ENCODE measurements around the gene GSTM1.

The GSTM1 gene

GRCh38 chr1:109653306-109653705, 34.3 kb upstream of the GSTM1 start:
- Histone ChIP-seq H3K4me3 (ENCODE audit: insufficient read depth in 1 of 2, low read depth in 1 of 2, low read length in 2 of 2) (no peak overlapping the region), H2BK12ac (ENCODE audit: low read length in 2 of 2) (no peak overlapping the region), H4K8ac (ENCODE audit: low read length) (no peak overlapping the region), H2AFZ (ENCODE audit: low read depth, low read length) (no peak overlapping the region), H2BK5ac (ENCODE audit: low read depth, low read length, poor library complexity, severe bottlenecking) (no peak overlapping the region), H3K27ac (ENCODE audit: low read length, poor library complexity, severe bottlenecking) (no peak overlapping the region), H3K4me1 (ENCODE audit: control insufficient read depth, insufficient read depth, low read depth, low read length) (peaks cover 14% of the 10 kb centered on the region), H3K9ac (ENCODE audit: low read length) (no peak overlapping the region), H3K4me2 (ENCODE audit: low read length, poor library complexity, severe bottlenecking) (no peak overlapping the region), H2BK120ac (ENCODE audit: low read depth, low read length) (no peak overlapping the region), H2AK5ac (ENCODE audit: low read length, severe bottlenecking) (no peak overlapping the region), H3K14ac (ENCODE audit: low read length in 2 of 2) (no peak overlapping the region), H4K91ac (ENCODE audit: low read length) (no peak overlapping the region), H3K27me3 (ENCODE audit: control insufficient read depth in 1 of 2, insufficient read depth in 1 of 2, low read length in 2 of 2) (peaks cover 12% of the 10 kb centered on the region in 2 experiments), H2BK15ac (ENCODE audit: low read depth, poor library complexity, severe bottlenecking) (no peak overlapping the region), H3K9me3 (ENCODE audit: control insufficient read depth, low read length) (no peaks in the 10 kb centered on the region), H3K79me1 (replicated peaks; ENCODE audit: low read length, poor library complexity, severe bottlenecking) (no peaks in the 10 kb centered on the region), H3K4ac (ENCODE audit: low read depth in 1 of 2, low read length in 2 of 2) (no peak overlapping the region), H3K23ac (ENCODE audit: low read length in 2 of 2) (no peak overlapping the region), H3K18ac (ENCODE audit: low read depth in 1 of 2, low read length in 2 of 2) (no peak overlapping the region), H3K36me3 (ENCODE audit: control insufficient read depth in 1 of 2, insufficient read depth in 2 of 2, low read depth in 1 of 2, low read length in 2 of 2) (no peaks in the 10 kb centered on the region)
- no peak for DNase-seq
- 60% methylated on average over 2 of the region's 2 CpGs for WGBS

GRCh38 chr1:109654519-109654918, 33.1 kb upstream of the GSTM1 start:
- Histone ChIP-seq H2AFZ (ENCODE audit: low read depth, low read length) (no peak overlapping the region), H3K4me1 (ENCODE audit: control insufficient read depth, insufficient read depth, low read depth, low read length) (peaks cover 22% of the 10 kb centered on the region), H3K27me3 (ENCODE audit: control insufficient read depth in 1 of 2, insufficient read depth in 1 of 2, low read length in 2 of 2) (peaks cover 12% of the 10 kb centered on the region in 2 experiments), H3K18ac (ENCODE audit: low read depth in 1 of 2, low read length in 2 of 2) (no peak overlapping the region), H4K91ac (ENCODE audit: low read length) (peak overlapping the region; percentile 2), H3K14ac (ENCODE audit: low read length in 2 of 2) (no peak overlapping the region), H2BK5ac (ENCODE audit: low read depth, low read length, poor library complexity, severe bottlenecking) (no peak overlapping the region), H2BK120ac (ENCODE audit: low read depth, low read length) (no peak overlapping the region), H3K23ac (ENCODE audit: low read length in 2 of 2) (no peak overlapping the region), H3K4me3 (ENCODE audit: insufficient read depth in 1 of 2, low read depth in 1 of 2, low read length in 2 of 2) (no peak overlapping the region), H2AK5ac (ENCODE audit: low read length, severe bottlenecking) (no peak overlapping the region), H3K4me2 (ENCODE audit: low read length, poor library complexity, severe bottlenecking) (no peak overlapping the region), H2BK15ac (ENCODE audit: low read depth, poor library complexity, severe bottlenecking) (no peak overlapping the region), H3K9me3 (ENCODE audit: control insufficient read depth, low read length) (no peaks in the 10 kb centered on the region), H3K27ac (ENCODE audit: low read length, poor library complexity, severe bottlenecking) (no peak overlapping the region), H2BK12ac (ENCODE audit: low read length in 2 of 2) (no peak overlapping the region), H3K79me1 (replicated peaks; ENCODE audit: low read length, poor library complexity, severe bottlenecking) (no peaks in the 10 kb centered on the region), H3K36me3 (ENCODE audit: control insufficient read depth in 1 of 2, insufficient read depth in 2 of 2, low read depth in 1 of 2, low read length in 2 of 2) (peaks cover 0 to 7% of the 10 kb centered on the region in 2 experiments), H4K8ac (ENCODE audit: low read length) (no peak overlapping the region), H3K9ac (ENCODE audit: low read length) (no peak overlapping the region), H3K4ac (ENCODE audit: low read depth in 1 of 2, low read length in 2 of 2) (no peak overlapping the region)
- DNase-seq = no peak
- WGBS = 94% methylated on average over 12 of the region's 12 CpGs

- H3K18ac ChIP-seq (ENCODE audit: low read depth in 1 of 2, low read length in 2 of 2) = peak within 1 kb of the TSS; percentile 6 to 95
- peak within 1 kb of the TSS in 1 of 2 experiments; percentile 63 for H3K23ac ChIP-seq (ENCODE audit: low read length in 2 of 2)
- no peak within 1 kb of the TSS for H2AK5ac ChIP-seq (ENCODE audit: low read length, severe bottlenecking)
- H3K14ac ChIP-seq (ENCODE audit: low read length in 2 of 2) = peak within 1 kb of the TSS in 1 of 2 experiments; percentile 89
- H3K27me3 ChIP-seq (ENCODE audit: control insufficient read depth in 1 of 2, insufficient read depth in 1 of 2, low read length in 2 of 2) = peaks cover 12% of the 10 kb centered on the region in 2 experiments
- H2BK5ac ChIP-seq (ENCODE audit: low read depth, low read length, poor library complexity, severe bottlenecking) = no peak within 1 kb of the TSS
- peak within 1 kb of the TSS; percentile 61 for H2BK15ac ChIP-seq (ENCODE audit: low read depth, poor library complexity, severe bottlenecking)
- peak; percentile 90 for DNase-seq
- peak within 1 kb of the TSS; percentile 59 to 76 for H3K4ac ChIP-seq (ENCODE audit: low read depth in 1 of 2, low read length in 2 of 2)
- peak within 1 kb of the TSS; percentile 91 for H2AFZ ChIP-seq (ENCODE audit: low read depth, low read length)
- H3K4me3 ChIP-seq (ENCODE audit: insufficient read depth in 1 of 2, low read depth in 1 of 2, low read length in 2 of 2) = peak within 1 kb of the TSS; percentile 64 to 90
- H4K91ac ChIP-seq (ENCODE audit: low read length) = peak within 1 kb of the TSS; percentile 56
- H4K8ac ChIP-seq (ENCODE audit: low read length) = peak within 1 kb of the TSS; percentile 97
- H3K9me3 ChIP-seq (ENCODE audit: control insufficient read depth, low read length) = no peaks in the 10 kb centered on the region
- H2BK12ac ChIP-seq (ENCODE audit: low read length in 2 of 2) = peak within 1 kb of the TSS in 1 of 2 experiments; percentile 94
- no peaks in the 10 kb centered on the region for H3K79me1 ChIP-seq (replicated peaks; ENCODE audit: low read length, poor library complexity, severe bottlenecking)
- peaks cover 0 to 7% of the 10 kb centered on the region in 2 experiments for H3K36me3 ChIP-seq (ENCODE audit: control insufficient read depth in 1 of 2, insufficient read depth in 2 of 2, low read depth in 1 of 2, low read length in 2 of 2)
- H3K9ac ChIP-seq (ENCODE audit: low read length) = peak within 1 kb of the TSS; percentile 93
- peak within 1 kb of the TSS; percentile 73 for H3K4me2 ChIP-seq (ENCODE audit: low read length, poor library complexity, severe bottlenecking)
- H3K27ac ChIP-seq (ENCODE audit: low read length, poor library complexity, severe bottlenecking) = peak within 1 kb of the TSS; percentile 24
- no peak within 1 kb of the TSS for H2BK120ac ChIP-seq (ENCODE audit: low read depth, low read length)
- H3K4me1 ChIP-seq (ENCODE audit: control insufficient read depth, insufficient read depth, low read depth, low read length) = peaks cover 29% of the 10 kb centered on the region
- WGBS = 6% methylated on average over 52 of the region's 54 CpGs
Observed at GRCh38 chr1:109655615-109656519, 31.8 kb upstream of the GSTM1 start, which contains the start of gene GSTM4. Gene GSTM4 (plus strand): TSS chr1:109656099. CDS start chr1:109656390, 291 bp downstream.

GRCh38 chr1:109657395-109657794, 30.2 kb upstream of the GSTM1 start:
- no peak overlapping the region for H2AFZ ChIP-seq (ENCODE audit: low read depth, low read length)
- no peak overlapping the region for H2BK120ac ChIP-seq (ENCODE audit: low read depth, low read length)
- no peak overlapping the region for H3K18ac ChIP-seq (ENCODE audit: low read depth in 1 of 2, low read length in 2 of 2)
- DNase-seq = no peak
- H2BK12ac ChIP-seq (ENCODE audit: low read length in 2 of 2) = no peak overlapping the region
- peaks cover 29% of the 10 kb centered on the region for H3K4me1 ChIP-seq (ENCODE audit: control insufficient read depth, insufficient read depth, low read depth, low read length)
- no peak overlapping the region for H3K27ac ChIP-seq (ENCODE audit: low read length, poor library complexity, severe bottlenecking)
- no peak overlapping the region for H3K4ac ChIP-seq (ENCODE audit: low read depth in 1 of 2, low read length in 2 of 2)
- no peaks in the 10 kb centered on the region for H3K79me1 ChIP-seq (replicated peaks; ENCODE audit: low read length, poor library complexity, severe bottlenecking)
- H3K4me3 ChIP-seq (ENCODE audit: insufficient read depth in 1 of 2, low read depth in 1 of 2, low read length in 2 of 2) = no peak overlapping the region
- H3K9ac ChIP-seq (ENCODE audit: low read length) = no peak overlapping the region
- H2BK5ac ChIP-seq (ENCODE audit: low read depth, low read length, poor library complexity, severe bottlenecking) = no peak overlapping the region
- H3K27me3 ChIP-seq (ENCODE audit: control insufficient read depth in 1 of 2, insufficient read depth in 1 of 2, low read length in 2 of 2) = peaks cover 0 to 4% of the 10 kb centered on the region in 2 experiments
- no peak overlapping the region for H4K91ac ChIP-seq (ENCODE audit: low read length)
- 92% methylated on average over 4 of the region's 4 CpGs for WGBS
- H3K9me3 ChIP-seq (ENCODE audit: control insufficient read depth, low read length) = no peaks in the 10 kb centered on the region
- no peak overlapping the region for H2BK15ac ChIP-seq (ENCODE audit: low read depth, poor library complexity, severe bottlenecking)
- H3K14ac ChIP-seq (ENCODE audit: low read length in 2 of 2) = no peak overlapping the region
- peaks cover 7% of the 10 kb centered on the region in 2 experiments for H3K36me3 ChIP-seq (ENCODE audit: control insufficient read depth in 1 of 2, insufficient read depth in 2 of 2, low read depth in 1 of 2, low read length in 2 of 2)
- no peak overlapping the region for H3K23ac ChIP-seq (ENCODE audit: low read length in 2 of 2)
- no peak overlapping the region for H2AK5ac ChIP-seq (ENCODE audit: low read length, severe bottlenecking)
- no peak overlapping the region for H3K4me2 ChIP-seq (ENCODE audit: low read length, poor library complexity, severe bottlenecking)
- no peak overlapping the region for H4K8ac ChIP-seq (ENCODE audit: low read length)

All from mesenchymal stem cell (in vitro differentiated cells and primary cell).